Mucosa of descending colon (tissue), 3 donors: Measurements from ENCODE around the gene TAAR8. TPM values are rescaled to one million over a fixed set of nuclear protein-coding genes. Genes with fewer than 3 reads are reported as not detected.
"Not testable (repeated sequence)": the region's sequence is repeated elsewhere in the genome, so short reads cannot be mapped to it uniquely, and the experiment has no call there.

Source experiments
- ATAC-seq: fragments of 200-7000 bp; cut with Tn5 transposase; one replicate; pipeline ENCODE4 v1.9.1; 2020; ENCODE audit warnings: mild to moderate bottlenecking, moderate library complexity
- DNase-seq, 3 donors: peaks; one replicate each; pipeline ENCODE4 v3.0.0-alpha.2; 2020
- H3K36me3 ChIP-seq: fragments of 200-600 bp; one replicate; pipeline ENCODE4 v1.8.0; 2021; ENCODE audit warnings: low read depth, mild to moderate bottlenecking
- H3K4me1 ChIP-seq: fragments of 200-600 bp; one replicate; pipeline ENCODE4 v1.8.0; 2021; ENCODE audit warnings: low read depth, mild to moderate bottlenecking
- H3K4me3 ChIP-seq: fragments of 200-600 bp; one replicate; pipeline ENCODE4 v1.8.0; 2021; ENCODE audit warnings: mild to moderate bottlenecking
- H3K9me3 ChIP-seq: fragments of 200-600 bp; one replicate; pipeline ENCODE4 v1.8.0; 2021; ENCODE audit warnings: mild to moderate bottlenecking
- CTCF ChIP-seq: fragments of 200-600 bp; IDR thresholded peaks from one replicate; pipeline ENCODE4 v1.8.0; 2022; ENCODE audit warnings: antibody characterized with exemption, mild to moderate bottlenecking
- intact Hi-C, 2 donors: fragments of 100-400 bp; cut with DNase I in 1 of 2; cut with micrococcal nuclease in 1 of 2; formaldehyde crosslinking; loops; one replicate each; pipeline versions ENCODE4 v1.11.0 to v1.11.1; 2022; cut with DNase I, micrococcal nuclease
- total RNA-seq, 3 donors: library from RNA; stranded (reverse); fragmentation: NEBNext Ultra II Directional in 2 of 3; extraction: Animal tissue kit (Norgen Biotek cat#: 25700) in 2 of 3; gene quantifications; one replicate each; pipeline versions ENCODE4 v1.2.1 to v1.2.4, GENCODE V29; 2021 to 2023
- donor health status: DM: no; HTN: no; CAD: no; lungs with moderate emphysema.
- donor health status: DM: no; HTN: no; CAD: no.
- donor health status: DM: no; HTN: yes; CAD: no.

TAAR8 gene
- total RNA-seq, 3 donors from 2014 or later, result not detected

GRCh38 chr6:132527791-132528190 lies 24.7 kb upstream of the TAAR8 start:
- no peaks in the 10 kb centered on the region for H3K9me3 ChIP-seq
- TF ChIP-seq CTCF, result no peak
- intact Hi-C loops, result no loop called here
- no peaks in the 10 kb centered on the region for H3K36me3 ChIP-seq
- H3K4me1 ChIP-seq, result no peaks in the 10 kb centered on the region
- H3K4me3 ChIP-seq, result no peak overlapping the region
- peak; percentile 59 for ATAC-seq
- no peak for DNase-seq

GRCh38 chr6:132530293-132530974 lies 22.0 kb upstream of the TAAR8 start:
- H3K36me3 ChIP-seq, result no peaks in the 10 kb centered on the region
- H3K9me3 ChIP-seq, result no peaks in the 10 kb centered on the region
- intact Hi-C loops, result no loop called here
- DNase-seq (peak in 1 of 3 donors; percentile 55), ATAC-seq (peak; percentile 76)
- H3K4me3 ChIP-seq, result no peak overlapping the region
- no peaks in the 10 kb centered on the region for H3K4me1 ChIP-seq
- TF ChIP-seq CTCF, result peak; percentile 65

- ATAC-seq, DNase-seq, H3K4me3 ChIP-seq, H3K36me3 ChIP-seq, H3K9me3 ChIP-seq, intact Hi-C loops, H3K4me1 ChIP-seq: not testable (repeated sequence)
Measured at GRCh38 chr6:132534546-132534945, 17.9 kb upstream of the TAAR8 start.

DNA sequence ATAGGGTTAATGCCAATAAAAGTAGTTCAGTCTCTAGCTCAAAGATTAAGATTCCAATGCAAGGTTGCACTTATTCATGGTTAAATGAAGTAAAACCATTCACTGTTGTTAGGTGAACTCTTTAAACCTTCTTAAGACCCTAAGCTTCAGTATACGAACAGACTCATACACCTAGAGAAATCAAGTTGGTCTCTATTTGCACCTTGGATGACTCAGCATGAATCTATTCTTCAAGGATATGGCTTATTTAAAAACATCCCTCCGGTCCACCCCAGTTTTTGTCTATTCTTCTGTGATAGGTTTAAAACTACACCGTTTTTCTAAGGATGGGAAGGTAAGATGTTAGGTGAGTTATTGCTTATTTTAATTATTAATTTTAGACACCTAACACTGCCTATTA lies 15.3 kb upstream of the TAAR8 start:
- DNase-seq, result no peak
- Histone ChIP-seq H3K36me3 (no peaks in the 10 kb centered on the region), H3K4me3 (no peak overlapping the region), H3K9me3 (no peaks in the 10 kb centered on the region), H3K4me1 (no peaks in the 10 kb centered on the region)
- no peak for ATAC-seq
- intact Hi-C loops, result no loop called here
- TF ChIP-seq CTCF, result no peak

DNA sequence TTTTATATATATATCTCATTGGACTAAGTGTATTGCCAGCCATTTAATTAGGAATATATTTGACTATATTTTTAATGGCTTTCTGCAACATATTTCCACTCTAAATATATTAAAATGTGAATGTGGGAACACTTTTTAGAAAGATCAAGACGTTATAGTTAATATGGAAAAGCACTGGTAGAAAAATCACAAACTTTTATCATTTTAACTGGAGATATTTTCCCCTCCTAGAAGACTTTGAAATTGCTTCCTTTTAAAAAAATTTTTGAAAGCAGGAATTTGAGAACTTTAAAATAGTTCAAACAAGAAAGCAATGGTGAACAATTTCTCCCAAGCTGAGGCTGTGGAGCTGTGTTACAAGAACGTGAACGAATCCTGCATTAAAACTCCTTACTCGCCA lies 14.5 kb upstream of the TAAR8 start, which contains the start of gene TAAR9:
Gene TAAR9 (plus strand): TSS at position 301 of the 400 bp plus-strand sequence. CDS start 13 bp downstream, at position 314.
- H3K4me1 ChIP-seq, result no peaks in the 10 kb centered on the region
- ATAC-seq, result no peak
- no peak for TF ChIP-seq CTCF
- no peaks in the 10 kb centered on the region for H3K36me3 ChIP-seq
- no peak for DNase-seq
- no peaks in the 10 kb centered on the region for H3K9me3 ChIP-seq
- intact Hi-C loops, result no loop called here
- H3K4me3 ChIP-seq, result no peak within 1 kb of the TSS

DNA sequence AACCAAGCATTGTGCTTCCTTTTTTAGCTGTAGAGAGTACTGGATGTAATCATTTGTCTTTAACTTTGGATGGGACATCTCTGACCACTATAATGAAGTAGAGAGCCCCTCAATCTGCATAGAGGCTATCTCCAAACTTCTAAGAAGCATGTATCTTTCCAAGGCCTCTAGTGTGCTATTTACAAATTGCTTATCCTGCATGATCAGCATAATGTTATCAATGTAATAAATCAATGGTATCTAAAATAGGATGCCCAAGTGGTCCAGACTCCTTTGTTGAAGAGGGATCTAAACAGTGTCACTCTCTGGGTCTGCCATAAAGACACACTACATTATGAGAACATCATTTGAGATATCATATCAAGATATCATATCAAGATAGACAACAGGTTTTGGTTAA lies 7.6 kb upstream of the TAAR8 start:
- Histone ChIP-seq H3K9me3 (no peaks in the 10 kb centered on the region), H3K36me3 (no peaks in the 10 kb centered on the region), H3K4me1 (no peaks in the 10 kb centered on the region), H3K4me3 (no peak overlapping the region)
- no peak for DNase-seq
- no peak for ATAC-seq
- intact Hi-C loops, result no loop called here
- no peak for TF ChIP-seq CTCF
